Myocyte (in vitro differentiated cells): ENCODE measurements around the gene CLCF1. TPM values are rescaled to one million over a fixed set of nuclear protein-coding genes. Genes with fewer than 3 reads are reported as not detected.

Experiments
- DNase-seq: peaks from one replicate; pipeline ENCODE4 v3.0.0-alpha.2; 2012; ENCODE audit warnings: low read depth
- total RNA-seq: library from RNA; depleted of rRNA; stranded (reverse); fragments of >200 nt; gene quantifications from 2 replicates; pipeline ENCODE4 v1.2.3, GENCODE V29; 2014

Gene CLCF1
- total RNA-seq, 1 donor from 2014 or later, result 3.3 TPM

DNA sequence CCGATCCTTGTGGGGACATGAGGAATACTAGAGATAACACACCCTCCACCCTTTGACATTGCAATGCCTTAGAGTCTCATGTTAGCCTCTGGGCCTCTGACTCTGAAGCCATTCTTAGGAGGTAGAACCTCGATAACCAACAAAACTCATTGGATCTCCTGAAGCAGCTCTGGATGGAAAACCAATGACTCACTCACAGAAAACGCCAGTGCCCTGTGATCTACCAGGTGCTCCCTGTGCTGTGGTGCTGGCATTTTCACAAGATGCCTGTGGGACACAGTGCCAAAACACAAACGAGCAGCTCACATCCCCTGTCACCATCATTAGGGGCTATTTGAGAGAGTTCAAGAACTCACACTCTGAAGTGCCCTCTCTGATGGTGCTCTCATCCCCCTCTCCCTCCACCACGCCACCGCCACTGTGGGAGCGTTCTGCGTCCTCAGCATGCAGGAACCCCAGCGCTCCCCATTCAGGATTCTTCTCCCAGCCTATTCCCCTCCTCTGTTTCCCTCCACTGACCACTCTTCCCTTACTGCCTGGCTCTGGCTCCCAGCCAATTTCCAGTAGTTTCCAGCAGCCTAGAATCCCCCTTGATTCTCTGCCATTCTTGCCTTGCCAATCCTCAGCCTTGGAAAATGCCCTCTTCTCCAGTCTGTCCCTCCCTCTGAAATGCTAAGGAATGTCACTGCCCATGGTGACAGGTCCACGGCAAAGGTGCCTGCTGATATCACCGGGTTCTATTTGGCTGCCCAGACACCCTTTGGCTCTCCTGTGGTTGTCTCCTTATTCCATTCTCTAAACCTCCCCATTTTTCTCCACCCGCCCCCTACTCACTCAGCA lies 15.3 kb downstream of the CLCF1 start:
- DNase-seq, result peak; percentile 83

GRCh38 chr11:67356864-67357561 lies 16.4 kb downstream of the CLCF1 start:
- peak; percentile 88 for DNase-seq

GRCh38 chr11:67356387-67356863 lies 17.0 kb downstream of the CLCF1 start:
- no peak for DNase-seq

- no peak for DNase-seq
Measured at GRCh38 chr11:67355794-67356386, 17.5 kb downstream of the CLCF1 start.

GRCh38 chr11:67355023-67355793 lies 18.2 kb downstream of the CLCF1 start:
- peak; percentile 43 for DNase-seq

DNA sequence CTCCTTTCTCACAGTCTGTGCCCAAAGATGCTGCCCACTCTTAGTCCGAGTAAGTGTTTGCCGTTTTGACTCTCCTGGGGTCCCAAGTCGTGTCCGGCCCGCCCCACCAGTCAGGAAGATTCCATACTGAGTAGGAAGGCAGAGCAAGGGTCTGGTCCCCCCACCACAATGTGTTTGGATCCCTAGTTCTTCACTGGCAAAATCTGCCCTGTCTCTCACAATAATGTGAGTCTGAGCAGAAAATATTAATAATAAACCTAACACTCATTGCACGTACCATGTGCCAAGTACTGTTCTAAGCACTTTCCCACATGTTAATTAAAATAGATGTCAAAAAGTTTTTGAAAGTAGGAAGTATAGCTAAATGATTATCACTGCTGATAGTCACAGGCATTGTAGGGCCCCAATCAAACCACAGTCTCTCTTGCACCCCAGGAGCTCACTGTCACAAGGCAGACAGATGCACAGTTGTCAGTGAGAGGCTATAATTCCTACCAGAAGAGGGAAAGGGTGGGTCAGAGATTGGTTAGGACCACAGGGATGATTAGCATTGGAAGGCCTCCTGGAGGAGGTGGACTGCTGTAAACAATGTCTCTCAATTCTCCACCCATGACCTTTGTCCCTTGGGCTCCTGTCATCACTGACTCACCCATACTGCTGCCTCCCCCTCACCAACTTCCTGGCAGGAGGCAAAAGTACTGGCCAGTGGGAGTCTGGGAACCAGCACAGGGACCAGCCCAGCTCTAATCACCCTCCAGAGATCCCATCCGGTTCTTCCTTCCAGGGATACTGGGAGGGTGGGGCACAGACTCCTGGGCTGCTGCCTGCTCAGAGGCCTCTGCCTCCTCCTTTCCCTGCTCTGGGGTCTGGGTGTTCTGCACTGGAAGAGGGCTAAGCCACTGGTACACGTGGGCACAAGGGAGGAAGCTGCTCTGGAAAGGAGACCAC lies 19.0 kb downstream of the CLCF1 start:
- DNase-seq, result peak; percentile 91

DNA sequence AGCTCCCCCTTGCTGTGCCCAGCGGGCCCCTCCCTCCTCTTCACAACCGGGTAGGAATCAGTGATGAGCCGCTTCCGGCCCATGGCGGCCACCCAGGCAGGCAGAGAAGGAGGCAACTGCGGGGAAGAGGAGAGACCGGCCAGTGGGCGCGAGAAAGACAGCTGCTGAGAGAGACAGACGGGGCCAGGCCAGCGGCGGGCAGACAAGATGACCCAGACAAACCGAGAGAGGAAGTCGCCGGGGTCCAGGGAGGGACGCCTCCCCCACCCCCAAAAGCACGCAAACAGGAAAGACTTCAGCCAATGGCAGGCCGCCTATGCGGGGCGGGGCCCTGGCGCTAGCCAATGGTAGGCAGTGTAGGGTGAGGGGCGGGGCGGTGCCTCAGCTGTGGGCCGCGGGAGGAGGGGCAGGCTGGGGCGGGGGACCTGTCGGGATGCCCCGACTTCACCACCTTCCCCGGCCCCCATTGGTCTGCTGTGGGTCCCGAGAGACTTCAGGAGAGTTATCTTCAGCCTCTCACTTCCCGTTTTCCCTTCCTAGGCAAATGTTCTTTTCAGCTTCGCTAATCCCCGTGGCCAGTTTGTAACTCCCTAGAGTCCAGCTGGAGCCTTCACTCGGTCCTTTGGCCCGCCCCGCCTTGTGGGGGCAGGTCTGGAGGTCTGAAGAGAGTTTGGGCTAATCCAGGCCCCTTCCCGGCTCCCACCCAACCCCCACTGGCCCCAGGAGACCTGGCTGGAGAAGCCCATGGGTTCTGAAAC lies 19.9 kb downstream of the CLCF1 start, which contains the start of gene POLD4:
Gene POLD4, minus strand, starts transcription at position 230 of the 758 bp plus-strand sequence. Its CDS starts 147 bp downstream, at position 83.
- peak; percentile 97 for DNase-seq

DNA sequence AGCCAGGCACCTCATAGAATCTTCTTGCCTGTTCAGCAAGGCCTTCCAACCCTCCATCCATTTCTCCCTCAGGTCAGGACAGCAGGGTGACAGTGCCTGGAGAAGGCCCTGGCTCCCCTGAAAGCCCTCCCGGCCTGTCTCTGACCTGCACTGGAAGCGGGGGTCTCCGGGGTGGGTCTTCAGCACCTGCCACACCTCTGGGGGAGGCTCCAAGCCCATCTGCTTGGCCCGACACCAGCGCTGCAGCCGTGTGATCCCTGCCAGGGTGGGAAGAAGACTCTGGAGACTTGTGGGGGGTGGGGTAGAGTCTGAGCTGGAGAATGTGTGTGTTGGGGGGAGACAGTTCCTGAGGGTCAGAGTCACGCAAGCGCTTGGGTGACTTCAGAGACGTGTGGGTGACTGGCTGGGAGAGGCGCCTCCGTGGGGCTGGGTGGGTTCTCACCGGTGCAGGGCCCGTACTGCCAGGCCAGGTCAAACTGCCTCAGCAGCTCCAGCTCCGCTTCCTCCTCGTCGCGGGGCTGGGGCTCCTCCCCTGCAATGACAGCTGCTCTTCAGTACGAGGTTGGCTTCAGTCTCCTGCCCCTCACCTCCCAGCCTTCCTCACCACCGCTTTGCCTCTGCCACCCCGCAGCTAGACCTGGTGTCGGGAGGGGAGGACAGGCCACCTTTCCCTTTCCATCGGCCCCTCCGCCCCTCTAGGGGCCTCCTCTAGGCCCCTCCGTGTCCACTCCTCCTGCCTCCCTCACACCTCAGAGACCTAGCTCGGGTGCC lies 20.7 kb downstream of the CLCF1 start:
- DNase-seq, result peak; percentile 75

- peak; percentile 76 for DNase-seq
Measured at GRCh38 chr11:67351275-67352005, 22.0 kb downstream of the CLCF1 start.

DNA sequence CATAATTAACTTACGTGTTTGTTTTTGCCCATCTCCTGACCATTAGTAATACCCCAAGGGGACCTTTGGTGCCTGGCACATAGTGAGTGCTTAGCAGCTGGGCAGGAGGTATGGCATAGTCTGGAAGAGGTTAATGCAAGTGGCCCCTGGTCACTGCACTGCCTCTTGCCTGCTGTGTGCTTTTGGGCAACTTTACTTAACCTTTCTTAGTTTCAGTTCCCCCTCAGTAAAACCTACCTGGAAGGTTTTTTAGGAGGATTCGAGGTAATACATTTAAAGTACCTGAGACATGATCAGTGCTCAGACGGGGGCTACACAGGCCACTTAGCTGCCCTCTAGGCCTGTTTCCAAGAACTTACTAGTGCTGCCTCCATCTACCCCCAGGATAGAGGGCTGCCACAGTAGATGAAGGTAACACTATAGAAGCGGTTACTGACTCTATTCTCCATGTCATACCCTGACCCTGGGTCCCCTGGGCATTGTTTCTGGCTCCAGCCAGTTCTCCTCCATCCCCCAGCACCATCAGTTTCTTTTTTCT lies 23.4 kb downstream of the CLCF1 start:
- no peak for DNase-seq

DNA sequence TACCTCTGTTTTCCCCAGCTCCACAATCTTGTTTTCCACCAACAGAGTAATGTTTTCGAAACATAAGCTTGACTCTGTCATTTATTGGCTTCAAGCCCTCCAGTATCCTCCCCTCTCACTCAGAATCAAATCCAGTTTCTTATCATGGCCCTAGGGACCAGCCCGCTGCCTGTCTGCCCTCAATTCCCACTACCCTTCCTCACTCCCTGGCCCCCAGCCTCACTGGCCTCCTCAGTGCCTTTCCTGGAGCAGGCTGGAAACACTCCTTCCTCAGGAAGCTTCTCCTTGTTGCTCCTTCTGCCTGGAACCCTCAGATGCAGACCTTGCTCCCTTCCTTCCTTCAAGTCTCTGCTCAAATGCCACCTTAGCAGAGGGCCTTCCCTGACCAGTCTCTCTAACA lies 23.9 kb downstream of the CLCF1 start:
- no peak for DNase-seq

GRCh38 chr11:67349036-67349435 lies 24.4 kb downstream of the CLCF1 start:
- DNase-seq, result no peak

GRCh38 chr11:67347964-67348749 lies 25.2 kb downstream of the CLCF1 start:
- DNase-seq, result no peak

DNA sequence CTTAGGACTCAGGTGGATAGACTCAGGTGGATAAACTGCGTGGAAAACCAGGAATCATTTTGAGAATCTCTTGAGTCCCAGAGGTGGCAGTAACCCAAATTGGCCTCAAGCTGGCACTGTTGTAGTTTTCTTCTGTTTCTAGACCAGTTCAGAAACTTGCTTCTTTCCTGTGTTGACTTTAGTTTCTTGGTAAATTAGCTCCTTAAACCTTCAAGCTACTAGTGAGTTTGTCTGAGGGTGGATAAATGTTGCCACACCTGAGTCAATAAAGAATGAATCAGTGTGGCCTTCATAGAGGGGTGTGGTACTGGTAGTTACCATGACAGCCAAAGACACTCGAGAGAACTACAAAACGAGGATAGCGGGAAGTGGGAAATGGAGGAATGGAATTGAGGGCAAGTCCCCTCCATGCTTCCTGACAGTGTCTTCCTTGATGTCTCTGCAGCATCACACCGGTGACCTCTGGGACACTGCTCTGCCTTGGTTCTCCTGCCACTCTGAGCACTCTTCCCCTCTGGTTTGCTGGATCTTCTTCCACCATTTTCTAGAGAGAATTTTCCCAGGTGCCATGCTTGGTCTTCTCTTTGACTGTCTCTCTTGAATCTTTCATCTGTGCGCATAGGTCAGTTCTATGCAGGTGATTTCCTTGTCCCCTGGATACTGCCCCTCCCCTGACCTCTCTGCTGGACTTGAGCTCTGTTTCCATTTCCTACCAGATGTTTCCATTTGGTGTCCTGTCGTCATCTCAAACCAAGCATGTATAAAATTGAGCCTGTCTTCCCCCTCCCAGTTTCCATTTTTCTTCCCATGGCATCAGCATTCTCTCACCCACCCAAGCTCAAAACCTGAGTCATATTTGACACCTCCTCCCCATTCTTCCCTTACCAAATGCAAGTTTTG lies 27.2 kb downstream of the CLCF1 start:
- peak; percentile 42 for DNase-seq

DNA sequence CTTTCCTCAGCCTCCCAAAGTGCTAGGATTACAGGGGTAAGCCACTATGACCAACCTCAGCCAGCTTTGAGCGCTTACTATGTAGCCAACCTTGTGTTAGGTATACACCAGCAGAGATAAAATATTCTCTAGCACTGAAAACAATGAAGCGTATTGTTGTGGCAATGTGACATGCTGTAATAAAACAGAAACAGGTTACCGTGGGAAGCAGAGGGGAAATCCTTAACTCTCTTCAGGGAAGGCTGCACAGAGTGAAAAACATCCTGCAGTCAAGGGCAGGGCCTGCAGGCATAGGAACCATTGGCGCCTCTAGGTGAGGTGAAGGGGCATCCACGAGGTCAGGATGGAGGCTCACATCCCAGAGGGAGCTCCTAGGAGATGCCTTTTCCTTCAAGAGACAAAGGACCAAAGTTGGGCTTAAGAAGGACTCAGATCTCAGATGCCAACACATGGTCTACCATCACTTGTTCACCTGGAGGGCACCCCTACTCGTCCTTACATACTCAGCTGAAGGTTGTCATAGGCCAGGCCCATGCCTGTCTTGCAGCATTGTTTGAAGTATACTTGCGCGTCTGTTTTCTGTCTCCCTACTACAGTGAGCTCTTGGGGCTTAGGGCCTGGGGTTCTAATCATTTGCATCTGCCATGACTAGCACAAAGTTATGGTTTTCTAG lies 28.0 kb downstream of the CLCF1 start:
- no peak for DNase-seq
